ENCODE results near the gene SGCB.

The SGCB gene

GRCh38 chr4:52079659-52080058 is 41.6 kb upstream of the SGCB start:
- no peaks in the 10 kb centered on the region for H3F3A ChIP-seq (ENCODE audit: insufficient read depth, low read length)
- no peak overlapping the region for H3K4me3 ChIP-seq (ENCODE audit: low read length)
- H3K79me2 ChIP-seq (ENCODE audit: low read length), result no peaks in the 10 kb centered on the region
- H2AFZ ChIP-seq (ENCODE audit: low read length), result no peak overlapping the region
- no peak overlapping the region for H3K9ac ChIP-seq (ENCODE audit: low read length)
- no peak overlapping the region for H3K27ac ChIP-seq (ENCODE audit: low read length)
- no peaks in the 10 kb centered on the region for H4K20me1 ChIP-seq (ENCODE audit: insufficient read depth, low read length)
- no peaks in the 10 kb centered on the region for H3K9me2 ChIP-seq (replicated peaks; ENCODE audit: insufficient read depth, low read length)
- no peaks in the 10 kb centered on the region for H3K9me3 ChIP-seq (replicated peaks; ENCODE audit: insufficient read depth, low read length)
- no peak overlapping the region for H3K4me2 ChIP-seq (ENCODE audit: low read depth, low read length)
- no peak for TF ChIP-seq EZH2phosphoT487 (IDR thresholded peaks at IDR 0.05; ENCODE audit: low read length)
- no peak for TF ChIP-seq EZH2 (optimal IDR thresholded peaks at IDR 0.05; ENCODE audit: low read depth, low read length)
- TF ChIP-seq, protein P1, sequence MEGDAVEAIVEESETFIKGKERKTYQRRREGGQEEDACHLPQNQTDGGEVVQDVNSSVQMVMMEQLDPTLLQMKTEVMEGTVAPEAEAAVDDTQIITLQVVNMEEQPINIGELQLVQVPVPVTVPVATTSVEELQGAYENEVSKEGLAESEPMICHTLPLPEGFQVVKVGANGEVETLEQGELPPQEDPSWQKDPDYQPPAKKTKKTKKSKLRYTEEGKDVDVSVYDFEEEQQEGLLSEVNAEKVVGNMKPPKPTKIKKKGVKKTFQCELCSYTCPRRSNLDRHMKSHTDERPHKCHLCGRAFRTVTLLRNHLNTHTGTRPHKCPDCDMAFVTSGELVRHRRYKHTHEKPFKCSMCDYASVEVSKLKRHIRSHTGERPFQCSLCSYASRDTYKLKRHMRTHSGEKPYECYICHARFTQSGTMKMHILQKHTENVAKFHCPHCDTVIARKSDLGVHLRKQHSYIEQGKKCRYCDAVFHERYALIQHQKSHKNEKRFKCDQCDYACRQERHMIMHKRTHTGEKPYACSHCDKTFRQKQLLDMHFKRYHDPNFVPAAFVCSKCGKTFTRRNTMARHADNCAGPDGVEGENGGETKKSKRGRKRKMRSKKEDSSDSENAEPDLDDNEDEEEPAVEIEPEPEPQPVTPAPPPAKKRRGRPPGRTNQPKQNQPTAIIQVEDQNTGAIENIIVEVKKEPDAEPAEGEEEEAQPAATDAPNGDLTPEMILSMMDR (IDR thresholded peaks at IDR 0.05; ENCODE audit: low read length), result no peak
- no peaks in the 10 kb centered on the region for H3K4me1 ChIP-seq (ENCODE audit: low read length)
- no peaks in the 10 kb centered on the region for H3K27me3 ChIP-seq (replicated peaks; ENCODE audit: insufficient read depth, low read length)
- H3K36me3 ChIP-seq (replicated peaks; ENCODE audit: insufficient read depth, low read length), result no peaks in the 10 kb centered on the region
- DNase-seq, result no peak

DNA sequence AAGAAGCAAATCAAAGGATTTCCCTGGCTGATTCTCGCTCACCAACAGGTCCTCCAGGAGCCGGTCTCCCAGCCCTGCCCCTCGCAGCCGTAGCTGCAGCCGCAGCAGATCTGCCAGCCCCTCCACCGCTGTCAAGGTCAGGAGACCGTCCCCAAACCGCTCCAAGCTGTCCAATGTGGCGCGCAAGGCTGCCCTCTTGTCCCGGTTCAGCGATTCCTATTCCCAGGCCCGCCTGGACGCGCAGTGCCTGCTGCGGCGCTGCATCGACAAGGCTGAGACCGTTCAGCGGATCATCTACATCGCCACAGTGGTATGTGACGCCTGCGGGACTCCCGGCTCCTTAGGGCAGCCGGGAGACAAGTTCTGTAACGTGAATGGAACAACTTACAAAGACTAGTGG is 38.6 kb upstream of the SGCB start:
- no peaks in the 10 kb centered on the region for H3F3A ChIP-seq (ENCODE audit: insufficient read depth, low read length)

DNA sequence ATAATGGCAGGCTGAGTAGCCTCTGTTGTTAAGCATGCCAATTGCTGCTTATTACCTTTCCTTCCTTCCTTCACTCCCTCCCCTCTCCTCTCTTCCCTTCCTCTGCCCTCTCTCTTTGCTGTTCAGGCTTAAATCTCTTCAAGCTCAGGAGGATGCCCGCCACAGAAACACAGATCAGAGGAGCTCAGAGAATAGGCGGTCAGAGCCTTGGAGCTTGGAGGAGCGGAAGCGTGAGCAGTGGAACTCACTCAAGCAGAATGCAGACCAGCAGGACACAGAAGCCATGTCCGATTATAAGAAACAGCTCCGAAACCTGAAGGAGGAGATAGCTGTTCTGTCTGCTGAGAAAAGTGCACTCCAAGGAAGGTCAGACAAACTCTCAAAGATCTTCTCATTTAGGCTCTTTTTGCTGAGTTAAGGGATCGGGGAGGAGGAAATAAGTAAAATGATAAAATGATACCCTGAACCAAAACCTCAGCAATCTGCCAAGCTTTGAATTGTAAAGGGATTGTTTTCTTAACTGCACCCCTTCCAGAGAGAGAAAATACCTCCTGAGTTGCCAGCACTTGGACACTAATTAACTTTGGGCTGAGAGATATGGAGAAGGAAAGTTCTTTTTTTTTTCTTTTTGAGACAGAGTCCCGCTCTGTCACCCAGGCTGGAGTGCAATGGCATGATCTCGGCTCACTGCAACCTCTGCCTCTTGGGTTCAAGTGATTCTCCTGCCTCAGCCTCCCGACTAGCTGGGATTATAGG is 33.9 kb upstream of the SGCB start:
- H3K9me3 ChIP-seq (replicated peaks; ENCODE audit: insufficient read depth, low read length), result no peaks in the 10 kb centered on the region
- H3K9me2 ChIP-seq (replicated peaks; ENCODE audit: insufficient read depth, low read length), result no peaks in the 10 kb centered on the region
- no peaks in the 10 kb centered on the region for H4K20me1 ChIP-seq (ENCODE audit: insufficient read depth, low read length)
- H3K4me3 ChIP-seq (ENCODE audit: low read length), result no peak overlapping the region
- TF ChIP-seq EZH2phosphoT487 (IDR thresholded peaks at IDR 0.05; ENCODE audit: low read length) (no peak), EZH2 (optimal IDR thresholded peaks at IDR 0.05; ENCODE audit: low read depth, low read length) (no peak)
- TF ChIP-seq, protein P1 (IDR thresholded peaks at IDR 0.05; ENCODE audit: low read length), result no peak
- H3K4me1 ChIP-seq (ENCODE audit: low read length), result peaks cover 3% of the 10 kb centered on the region; the same call in 1 of the 2 replicates
- no peak overlapping the region for H3K27ac ChIP-seq (ENCODE audit: low read length)
- H3K4me2 ChIP-seq (ENCODE audit: low read depth, low read length), result no peak overlapping the region
- H3K36me3 ChIP-seq (replicated peaks; ENCODE audit: insufficient read depth, low read length), result no peaks in the 10 kb centered on the region
- no peaks in the 10 kb centered on the region for H3K27me3 ChIP-seq (replicated peaks; ENCODE audit: insufficient read depth, low read length)
- no peak for DNase-seq
- no peak overlapping the region for H3K9ac ChIP-seq (ENCODE audit: low read length)
- no peaks in the 10 kb centered on the region for H3F3A ChIP-seq (ENCODE audit: insufficient read depth, low read length)
- H2AFZ ChIP-seq (ENCODE audit: low read length), result no peak overlapping the region
- H3K79me2 ChIP-seq (ENCODE audit: low read length), result no peaks in the 10 kb centered on the region

More for the DNA sequence above, 38.6 kb upstream of the SGCB start:
- Histone ChIP-seq H3K4me2 (ENCODE audit: low read depth, low read length) (no peak overlapping the region), H3K4me3 (ENCODE audit: low read length) (no peak overlapping the region), H2AFZ (ENCODE audit: low read length) (no peak overlapping the region), H4K20me1 (ENCODE audit: insufficient read depth, low read length) (no peaks in the 10 kb centered on the region), H3K27me3 (replicated peaks; ENCODE audit: insufficient read depth, low read length) (no peaks in the 10 kb centered on the region), H3K79me2 (ENCODE audit: low read length) (no peaks in the 10 kb centered on the region), H3K9me3 (replicated peaks; ENCODE audit: insufficient read depth, low read length) (no peaks in the 10 kb centered on the region), H3K4me1 (ENCODE audit: low read length) (no peaks in the 10 kb centered on the region), H3K9me2 (replicated peaks; ENCODE audit: insufficient read depth, low read length) (no peaks in the 10 kb centered on the region), H3K9ac (ENCODE audit: low read length) (no peak overlapping the region), H3K27ac (ENCODE audit: low read length) (no peak overlapping the region), H3K36me3 (replicated peaks; ENCODE audit: insufficient read depth, low read length) (no peaks in the 10 kb centered on the region)
- no peak for TF ChIP-seq EZH2phosphoT487 (IDR thresholded peaks at IDR 0.05; ENCODE audit: low read length)
- no peak for TF ChIP-seq EZH2 (optimal IDR thresholded peaks at IDR 0.05; ENCODE audit: low read depth, low read length)
- TF ChIP-seq, protein P1 (IDR thresholded peaks at IDR 0.05; ENCODE audit: low read length), result no peak
- DNase-seq, result no peak
